WTC11 (cell line): ENCODE measurements around the gene CCL4. TPM values are rescaled to one million over a fixed set of nuclear protein-coding genes. Genes with fewer than 3 reads are reported as not detected.
"Not testable (repeated sequence)": the region's sequence is repeated elsewhere in the genome, so short reads cannot be mapped to it uniquely, and the experiment has no call there.

ENCODE experiments used
- ATAC-seq: fragments of 200-7000 bp; cut with Tn5 transposase; 2 replicates; pipeline ENCODE4 v1.10.0; 2021; ENCODE audit warnings: mild to moderate bottlenecking, moderate library complexity
- CTCF ChIA-PET: fragments of 300-600 bp; sonication (Branson Sonifier 250); formaldehyde crosslinking; loops from one replicate; lab custom pipeline; 2021; ENCODE audit warnings: antibody characterized with exemption; lab: Charles Lee
- POLR2A ChIA-PET: fragments of 350-600 bp; sonication (Branson Sonifier 250); formaldehyde crosslinking; loops from one replicate; lab custom pipeline; 2021; ENCODE audit warnings: antibody characterized with exemption; lab: Charles Lee
- DNase-seq: peaks from one replicate; pipeline ENCODE4 v3.0.0; 2021; ENCODE audit warnings: low spot score
- H3K27ac Mint-ChIP-seq: 2 replicates; pipeline ENCODE4 v1.8.0; 2021; ENCODE audit warnings: mixed read lengths
- H3K27me3 Mint-ChIP-seq: 2 replicates; pipeline ENCODE4 v1.8.0; 2021; ENCODE audit warnings: low read depth, mild to moderate bottlenecking, moderate library complexity, mixed read lengths
- H3K36me3 Mint-ChIP-seq: 2 replicates; pipeline ENCODE4 v1.8.0; 2021; ENCODE audit warnings: mixed read lengths
- H3K4me1 Mint-ChIP-seq: 2 replicates; pipeline ENCODE4 v1.8.0; 2022; ENCODE audit warnings: mixed read lengths
- H3K4me3 Mint-ChIP-seq: 2 replicates; pipeline ENCODE4 v1.8.0; 2021; ENCODE audit warnings: mild to moderate bottlenecking, moderate library complexity, mixed read lengths
- H3K9me3 Mint-ChIP-seq: 2 replicates; pipeline ENCODE4 v1.8.0; 2021; ENCODE audit warnings: mixed read lengths
- CREM ChIP-seq: sonication (generic); formaldehyde crosslinking; IDR thresholded peaks from 2 replicates; pipeline ENCODE4 v1.8.1; 2022; ENCODE audit warnings: mild to moderate bottlenecking, missing genetic modification reagents, moderate library complexity
- IRF2 ChIP-seq: sonication (generic); formaldehyde crosslinking; IDR thresholded peaks from 2 replicates; pipeline ENCODE4 v1.8.0; 2022; ENCODE audit warnings: low read depth, missing genetic modification reagents, borderline replicate concordance
- NFE2L1 ChIP-seq: sonication (generic); formaldehyde crosslinking; IDR thresholded peaks from 2 replicates; pipeline ENCODE4 v1.8.1; 2023; ENCODE audit warnings: missing genetic modification reagents
- NR2C2 ChIP-seq: sonication (generic); formaldehyde crosslinking; IDR thresholded peaks from 2 replicates; pipeline ENCODE4 v1.8.0; 2022; ENCODE audit warnings: mild to moderate bottlenecking, missing genetic modification reagents
- SOX15 ChIP-seq: fragments of 250-450 bp; sonication (Bioruptor Pico); IDR thresholded peaks from 2 replicates; pipeline ENCODE4 v1.9.0; 2021; ENCODE audit warnings: mild to moderate bottlenecking
- ZBTB21 ChIP-seq: sonication (generic); formaldehyde crosslinking; IDR thresholded peaks from 2 replicates; pipeline ENCODE4 v1.8.1; 2023; ENCODE audit warnings: mild to moderate bottlenecking, missing genetic modification reagents, borderline replicate concordance
- ZNF232 ChIP-seq: sonication (generic); formaldehyde crosslinking; IDR thresholded peaks from 2 replicates; pipeline ENCODE4 v1.8.0; 2022; ENCODE audit warnings: mild to moderate bottlenecking, missing genetic modification reagents
- ZNF317 ChIP-seq: sonication (generic); formaldehyde crosslinking; IDR thresholded peaks from 2 replicates; pipeline ENCODE4 v1.8.1; 2023; ENCODE audit warnings: low read depth, mild to moderate bottlenecking, moderate library complexity, missing genetic modification reagents, borderline replicate concordance
- ZNF396 ChIP-seq: fragments of 250-450 bp; sonication (Bioruptor Pico); IDR thresholded peaks from 2 replicates; pipeline ENCODE4 v1.8.0; 2021; ENCODE audit warnings: mild to moderate bottlenecking, moderate library complexity, borderline replicate concordance
- total RNA-seq: library from RNA; stranded (reverse); gene quantifications from 3 replicates; pipeline ENCODE4 v1.2.3, GENCODE V29; 2021
- TF ChIP-seq, protein P1 (sequence below): sonication (generic); formaldehyde crosslinking; IDR thresholded peaks from 2 replicates; pipeline ENCODE4 v1.8.0; 2023; ENCODE audit warnings: missing genetic modification reagents, mild to moderate bottlenecking, borderline replicate concordance
- TF ChIP-seq, protein P2 (sequence below): sonication (generic); formaldehyde crosslinking; IDR thresholded peaks from 2 replicates; pipeline ENCODE4 v1.8.1; 2023; ENCODE audit warnings: mild to moderate bottlenecking, missing genetic modification reagents, moderate library complexity
- TF ChIP-seq, protein P3 (sequence below): fragments of 250-450 bp; sonication (Bioruptor Pico); IDR thresholded peaks from 2 replicates; pipeline ENCODE4 v1.9.0; 2021; ENCODE audit warnings: moderate library complexity, mild to moderate bottlenecking, inconsistent platforms, borderline replicate concordance
- TF ChIP-seq, protein P4 (sequence below): sonication (generic); formaldehyde crosslinking; conservative IDR thresholded peaks from 2 replicates; pipeline ENCODE4 v1.8.1; 2023; ENCODE audit warnings: mild to moderate bottlenecking, low read depth, missing genetic modification reagents, moderate library complexity
- TF ChIP-seq, protein P5 (sequence below): sonication (generic); formaldehyde crosslinking; IDR thresholded peaks from 2 replicates; pipeline ENCODE4 v1.8.1; 2023; ENCODE audit warnings: mild to moderate bottlenecking, missing genetic modification reagents, moderate library complexity

The CCL4 gene
- total RNA-seq, 1 experiment from 2014 or later, result 0.48 TPM

DNA sequence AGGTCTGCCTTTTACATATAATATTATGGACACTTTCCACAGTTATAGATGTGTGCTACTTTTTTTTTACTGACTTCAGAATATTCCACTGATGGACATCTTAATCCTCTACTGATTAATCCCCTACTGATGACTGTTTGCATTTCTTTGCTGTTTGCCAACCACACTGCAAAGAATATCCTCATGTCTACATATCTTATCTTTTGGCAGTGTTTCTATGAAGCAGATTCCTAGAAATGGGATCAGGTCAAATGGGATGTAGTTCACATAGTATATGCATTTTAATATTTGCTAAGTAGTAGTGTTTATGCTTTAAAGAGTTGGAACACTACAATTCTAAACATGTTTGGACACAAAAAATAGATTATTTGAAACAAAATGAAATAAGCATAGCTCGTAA is 16.8 kb upstream of the CCL4 start (continued):
- TF ChIP-seq, protein P1, sequence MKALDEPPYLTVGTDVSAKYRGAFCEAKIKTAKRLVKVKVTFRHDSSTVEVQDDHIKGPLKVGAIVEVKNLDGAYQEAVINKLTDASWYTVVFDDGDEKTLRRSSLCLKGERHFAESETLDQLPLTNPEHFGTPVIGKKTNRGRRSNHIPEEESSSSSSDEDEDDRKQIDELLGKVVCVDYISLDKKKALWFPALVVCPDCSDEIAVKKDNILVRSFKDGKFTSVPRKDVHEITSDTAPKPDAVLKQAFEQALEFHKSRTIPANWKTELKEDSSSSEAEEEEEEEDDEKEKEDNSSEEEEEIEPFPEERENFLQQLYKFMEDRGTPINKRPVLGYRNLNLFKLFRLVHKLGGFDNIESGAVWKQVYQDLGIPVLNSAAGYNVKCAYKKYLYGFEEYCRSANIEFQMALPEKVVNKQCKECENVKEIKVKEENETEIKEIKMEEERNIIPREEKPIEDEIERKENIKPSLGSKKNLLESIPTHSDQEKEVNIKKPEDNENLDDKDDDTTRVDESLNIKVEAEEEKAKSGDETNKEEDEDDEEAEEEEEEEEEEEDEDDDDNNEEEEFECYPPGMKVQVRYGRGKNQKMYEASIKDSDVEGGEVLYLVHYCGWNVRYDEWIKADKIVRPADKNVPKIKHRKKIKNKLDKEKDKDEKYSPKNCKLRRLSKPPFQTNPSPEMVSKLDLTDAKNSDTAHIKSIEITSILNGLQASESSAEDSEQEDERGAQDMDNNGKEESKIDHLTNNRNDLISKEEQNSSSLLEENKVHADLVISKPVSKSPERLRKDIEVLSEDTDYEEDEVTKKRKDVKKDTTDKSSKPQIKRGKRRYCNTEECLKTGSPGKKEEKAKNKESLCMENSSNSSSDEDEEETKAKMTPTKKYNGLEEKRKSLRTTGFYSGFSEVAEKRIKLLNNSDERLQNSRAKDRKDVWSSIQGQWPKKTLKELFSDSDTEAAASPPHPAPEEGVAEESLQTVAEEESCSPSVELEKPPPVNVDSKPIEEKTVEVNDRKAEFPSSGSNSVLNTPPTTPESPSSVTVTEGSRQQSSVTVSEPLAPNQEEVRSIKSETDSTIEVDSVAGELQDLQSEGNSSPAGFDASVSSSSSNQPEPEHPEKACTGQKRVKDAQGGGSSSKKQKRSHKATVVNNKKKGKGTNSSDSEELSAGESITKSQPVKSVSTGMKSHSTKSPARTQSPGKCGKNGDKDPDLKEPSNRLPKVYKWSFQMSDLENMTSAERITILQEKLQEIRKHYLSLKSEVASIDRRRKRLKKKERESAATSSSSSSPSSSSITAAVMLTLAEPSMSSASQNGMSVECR (CRISPR knock-in tag), result no peak
- TF ChIP-seq, all 79 proteins: peak for 0

DNA sequence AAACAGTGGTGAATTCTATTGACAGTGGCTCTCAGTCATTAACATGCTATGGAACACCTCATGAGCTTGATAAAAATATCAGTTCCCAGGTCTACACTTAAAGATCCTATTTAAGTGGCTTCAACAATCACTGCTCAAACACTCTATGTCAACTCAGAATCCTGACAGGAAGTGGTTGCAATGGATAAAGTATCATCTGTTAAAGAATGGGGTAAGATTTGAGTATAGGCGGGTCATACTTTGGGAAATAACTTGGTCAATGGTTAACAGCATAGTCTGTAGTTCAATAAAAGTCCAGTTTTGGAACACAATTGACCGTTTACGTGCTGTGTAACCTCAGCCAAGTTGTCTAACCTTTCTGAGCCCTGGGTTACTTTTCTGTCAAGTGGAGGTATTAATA is 16.2 kb upstream of the CCL4 start:
- H3K9me3 Mint-ChIP-seq, H3K36me3 Mint-ChIP-seq, H3K27me3 Mint-ChIP-seq, H3K27ac Mint-ChIP-seq, DNase-seq, ATAC-seq, H3K4me3 Mint-ChIP-seq: not testable (repeated sequence)
- CTCF ChIA-PET, result interaction anchor here (1.2 kb wide), 2 partner anchors 15 to 61 kb away, joined by 3 to 4 read pairs; no protein-coding TSS in a partner anchor
- peaks cover 28% of the 10 kb centered on the region for H3K4me1 Mint-ChIP-seq
- POLR2A ChIA-PET, result interaction anchor here (1.2 kb wide), 1 partner anchor 15 kb away, joined by 3 read pairs; no protein-coding TSS in a partner anchor

DNA sequence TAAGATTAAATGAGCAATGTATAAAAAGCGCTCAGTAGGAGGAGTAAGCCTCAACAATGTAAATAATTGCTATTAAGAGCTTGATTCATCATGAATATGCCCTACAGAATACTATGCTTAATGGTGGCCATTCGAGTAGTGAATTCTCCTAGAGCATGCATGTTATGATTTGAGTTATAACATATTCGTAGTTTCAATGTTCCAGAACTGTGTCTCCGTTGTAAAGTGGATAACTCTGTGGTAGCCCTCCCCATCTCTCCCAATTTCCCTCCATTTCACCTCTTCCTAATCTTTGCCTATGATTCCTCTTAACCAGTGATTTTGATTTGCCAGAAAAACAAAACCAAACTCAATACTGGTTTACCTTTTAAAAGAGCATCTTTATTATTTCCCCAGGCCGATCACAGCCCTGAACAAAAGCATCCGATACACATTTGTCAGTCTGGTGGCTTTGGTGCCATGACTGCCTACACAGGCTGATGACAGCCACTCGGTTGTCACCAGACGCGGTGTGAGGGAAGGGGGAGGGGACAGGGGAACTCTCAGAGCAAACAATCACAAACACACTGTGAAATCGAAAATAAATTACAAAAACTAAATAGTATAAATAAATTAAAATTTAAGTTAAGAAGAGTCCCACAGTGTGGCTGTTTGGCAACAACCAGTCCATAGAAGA is 15.6 kb upstream of the CCL4 start:
- not testable (repeated sequence) for H3K36me3 Mint-ChIP-seq, H3K9me3 Mint-ChIP-seq, ATAC-seq, H3K4me3 Mint-ChIP-seq, H3K27me3 Mint-ChIP-seq, DNase-seq, H3K27ac Mint-ChIP-seq
- CTCF ChIA-PET, result interaction anchor here (1.6 kb wide), 1 partner anchor 15 kb away, joined by 9 read pairs; no protein-coding TSS in a partner anchor
- H3K4me1 Mint-ChIP-seq, result peaks cover 28% of the 10 kb centered on the region
- POLR2A ChIA-PET, result interaction anchor here (1.1 kb wide), 1 partner anchor 35 kb away, joined by 3 read pairs; no protein-coding TSS in a partner anchor

DNA sequence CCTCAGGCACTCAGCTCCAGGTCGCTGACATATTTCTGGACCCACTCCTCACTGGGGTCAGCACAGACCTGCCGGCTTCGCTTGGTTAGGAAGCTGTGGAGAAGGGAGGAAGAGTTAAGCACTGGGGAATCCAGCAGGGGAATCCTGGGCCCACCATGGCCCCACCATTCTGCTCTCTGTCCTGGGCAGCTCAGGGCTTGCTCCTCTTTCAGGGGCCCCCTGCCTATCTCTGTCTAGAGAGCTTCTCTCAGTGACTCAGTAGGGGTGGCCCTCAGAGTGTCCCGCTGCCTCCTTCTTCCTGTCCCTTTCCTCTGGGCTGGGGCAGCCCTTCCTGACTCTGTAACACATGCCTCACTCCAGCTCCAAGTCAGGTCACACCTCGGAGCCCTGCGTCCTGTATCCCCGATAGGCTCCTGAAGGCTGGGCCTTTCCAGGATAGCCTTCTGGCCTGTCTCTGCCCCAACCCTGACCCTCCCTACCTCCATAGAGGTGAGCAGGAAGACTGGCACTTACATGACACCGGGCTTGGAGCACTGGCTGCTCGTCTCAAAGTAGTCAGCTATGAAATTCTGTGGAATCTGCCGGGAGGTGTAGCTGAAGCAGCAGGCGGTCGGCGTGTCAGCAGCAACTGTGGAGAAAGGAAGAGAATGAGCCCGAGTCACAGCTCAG is 14.8 kb upstream of the CCL4 start:
- CTCF ChIA-PET, result interaction anchor here (0.6 to 1.6 kb wide), 3 partner anchors 16 to 158 kb away, joined by 3 to 9 read pairs (median 3); partner anchors contain the start of gene RDM1
- no peaks in the 10 kb centered on the region for H3K36me3 Mint-ChIP-seq
- no peaks in the 10 kb centered on the region; the same call in 1 of the 2 replicates for H3K27me3 Mint-ChIP-seq
- no peak for DNase-seq
- peak; percentile 28; the same call in 1 of the 2 replicates for ATAC-seq
- no peaks in the 10 kb centered on the region for H3K9me3 Mint-ChIP-seq
- no peak overlapping the region for H3K27ac Mint-ChIP-seq
- TF ChIP-seq, protein P2, sequence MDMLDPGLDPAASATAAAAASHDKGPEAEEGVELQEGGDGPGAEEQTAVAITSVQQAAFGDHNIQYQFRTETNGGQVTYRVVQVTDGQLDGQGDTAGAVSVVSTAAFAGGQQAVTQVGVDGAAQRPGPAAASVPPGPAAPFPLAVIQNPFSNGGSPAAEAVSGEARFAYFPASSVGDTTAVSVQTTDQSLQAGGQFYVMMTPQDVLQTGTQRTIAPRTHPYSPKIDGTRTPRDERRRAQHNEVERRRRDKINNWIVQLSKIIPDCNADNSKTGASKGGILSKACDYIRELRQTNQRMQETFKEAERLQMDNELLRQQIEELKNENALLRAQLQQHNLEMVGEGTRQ (CRISPR knock-in tag), result no peak
- TF ChIP-seq, protein P3, sequence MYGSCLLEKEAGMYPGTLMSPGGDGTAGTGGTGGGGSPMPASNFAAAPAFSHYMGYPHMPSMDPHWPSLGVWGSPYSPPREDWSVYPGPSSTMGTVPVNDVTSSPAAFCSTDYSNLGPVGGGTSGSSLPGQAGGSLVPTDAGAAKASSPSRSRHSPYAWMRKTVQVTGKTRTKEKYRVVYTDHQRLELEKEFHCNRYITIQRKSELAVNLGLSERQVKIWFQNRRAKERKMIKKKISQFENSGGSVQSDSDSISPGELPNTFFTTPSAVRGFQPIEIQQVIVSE, result no peak
- TF ChIP-seq SOX15 (CRISPR knock-in tag), result no peak
- no peak for TF ChIP-seq ZNF396 (CRISPR knock-in tag)
- TF ChIP-seq ZNF232 (CRISPR knock-in tag), result no peak
- no peak for TF ChIP-seq NR2C2 (CRISPR knock-in tag)
- no peak for TF ChIP-seq ZNF317 (CRISPR knock-in tag)
- no peak for TF ChIP-seq ZBTB21 (CRISPR knock-in tag)
- no peak for TF ChIP-seq IRF2
- TF ChIP-seq, protein P4, sequence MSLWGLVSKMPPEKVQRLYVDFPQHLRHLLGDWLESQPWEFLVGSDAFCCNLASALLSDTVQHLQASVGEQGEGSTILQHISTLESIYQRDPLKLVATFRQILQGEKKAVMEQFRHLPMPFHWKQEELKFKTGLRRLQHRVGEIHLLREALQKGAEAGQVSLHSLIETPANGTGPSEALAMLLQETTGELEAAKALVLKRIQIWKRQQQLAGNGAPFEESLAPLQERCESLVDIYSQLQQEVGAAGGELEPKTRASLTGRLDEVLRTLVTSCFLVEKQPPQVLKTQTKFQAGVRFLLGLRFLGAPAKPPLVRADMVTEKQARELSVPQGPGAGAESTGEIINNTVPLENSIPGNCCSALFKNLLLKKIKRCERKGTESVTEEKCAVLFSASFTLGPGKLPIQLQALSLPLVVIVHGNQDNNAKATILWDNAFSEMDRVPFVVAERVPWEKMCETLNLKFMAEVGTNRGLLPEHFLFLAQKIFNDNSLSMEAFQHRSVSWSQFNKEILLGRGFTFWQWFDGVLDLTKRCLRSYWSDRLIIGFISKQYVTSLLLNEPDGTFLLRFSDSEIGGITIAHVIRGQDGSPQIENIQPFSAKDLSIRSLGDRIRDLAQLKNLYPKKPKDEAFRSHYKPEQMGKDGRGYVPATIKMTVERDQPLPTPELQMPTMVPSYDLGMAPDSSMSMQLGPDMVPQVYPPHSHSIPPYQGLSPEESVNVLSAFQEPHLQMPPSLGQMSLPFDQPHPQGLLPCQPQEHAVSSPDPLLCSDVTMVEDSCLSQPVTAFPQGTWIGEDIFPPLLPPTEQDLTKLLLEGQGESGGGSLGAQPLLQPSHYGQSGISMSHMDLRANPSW (CRISPR knock-in tag), result no peak
- no peak for TF ChIP-seq NFE2L1 (CRISPR knock-in tag)
- no peak for TF ChIP-seq CREM
- TF ChIP-seq, protein P5, sequence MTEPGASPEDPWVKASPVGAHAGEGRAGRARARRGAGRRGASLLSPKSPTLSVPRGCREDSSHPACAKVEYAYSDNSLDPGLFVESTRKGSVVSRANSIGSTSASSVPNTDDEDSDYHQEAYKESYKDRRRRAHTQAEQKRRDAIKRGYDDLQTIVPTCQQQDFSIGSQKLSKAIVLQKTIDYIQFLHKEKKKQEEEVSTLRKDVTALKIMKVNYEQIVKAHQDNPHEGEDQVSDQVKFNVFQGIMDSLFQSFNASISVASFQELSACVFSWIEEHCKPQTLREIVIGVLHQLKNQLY (CRISPR knock-in tag), result no peak
- TF ChIP-seq, all 79 proteins: peak for 0
- H3K4me1 Mint-ChIP-seq, result peaks cover 25% of the 10 kb centered on the region
- POLR2A ChIA-PET, result interaction anchor here (1.1 kb wide), 1 partner anchor 34 kb away, joined by 3 read pairs; no protein-coding TSS in a partner anchor
- no peak overlapping the region for H3K4me3 Mint-ChIP-seq
